ENCODE results near the gene ITIH4. TPM values are rescaled to one million over a fixed set of nuclear protein-coding genes. Genes with fewer than 3 reads are reported as not detected.

Gene ITIH4
- total and polyA plus RNA-seq, 5 donors from 2014 or later: 1.1 to 71.1 (median 2.0) TPM; not detected in 1

DNA sequence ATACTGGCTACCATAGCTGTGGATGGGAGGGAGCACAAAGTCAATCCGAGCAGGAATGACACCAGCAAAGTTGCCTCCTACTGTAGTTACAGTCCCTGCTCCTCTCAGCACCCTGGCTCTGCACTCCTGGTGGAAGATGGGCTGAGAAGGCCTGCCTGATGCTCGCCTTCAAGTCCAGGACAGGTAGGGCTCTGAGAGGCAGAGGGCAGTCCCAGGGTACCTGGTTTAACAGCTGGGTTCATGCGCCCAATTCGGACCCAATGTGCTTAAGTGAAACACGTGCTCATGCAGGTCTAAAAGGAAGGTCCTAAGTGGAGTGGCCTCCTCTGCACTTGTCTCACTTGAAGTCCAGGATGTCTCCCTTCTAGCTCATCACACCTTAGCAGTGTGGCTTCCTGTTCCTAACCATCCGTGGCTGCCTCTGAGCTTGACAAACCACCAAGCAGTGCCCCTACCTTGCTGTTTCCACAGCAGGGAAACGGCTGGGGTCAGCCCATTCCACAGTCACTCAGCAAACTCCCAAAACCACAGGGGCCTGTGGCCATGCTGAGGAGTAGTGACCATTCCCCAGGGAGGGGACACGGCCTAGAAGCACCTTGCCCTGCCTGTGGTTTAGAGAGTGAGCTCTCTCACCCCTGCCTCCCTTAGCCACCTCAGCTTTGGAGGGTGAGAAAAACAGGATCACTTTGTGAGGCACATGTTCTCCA is 8.2 kb upstream of the ITIH4 start:
- peak in 1 of 3 donors; percentile 53 for DNase-seq
- Histone ChIP-seq H3K36me3 (ENCODE audit: control insufficient read depth, insufficient read depth, low read length) (peaks cover 54% of the 10 kb centered on the region), H3K27me3 (ENCODE audit: control insufficient read depth, insufficient read depth, low read length) (no peaks in the 10 kb centered on the region), H3K4me3 (ENCODE audit: low read depth, low read length) (no peak overlapping the region), H3K27ac (ENCODE audit: insufficient read depth, low read length, poor library complexity, severe bottlenecking) (no peak overlapping the region), H3K4me1 (ENCODE audit: control insufficient read depth, insufficient read depth, low read length, poor library complexity, severe bottlenecking) (peaks cover 17% of the 10 kb centered on the region), H3K9me3 (ENCODE audit: control insufficient read depth in 2 of 2, low read length in 2 of 2) (no peaks in the 10 kb centered on the region)
- Mint-ChIP-seq H3K4me3 (no peak overlapping the region), H3K9me3 (no peaks in the 10 kb centered on the region), H3K4me1 (peaks cover 0 to 23% (median 4%) of the 10 kb centered on the region in 4 donors), H3K27me3 (no peaks in the 10 kb centered on the region), H3K36me3 (peaks cover 28% of the 10 kb centered on the region), H3K27ac (peak overlapping the region in 2 of 3 donors; percentile 52 to 79)
- no peak for ATAC-seq (ENCODE audit: low read depth in 2 of 2)

DNA sequence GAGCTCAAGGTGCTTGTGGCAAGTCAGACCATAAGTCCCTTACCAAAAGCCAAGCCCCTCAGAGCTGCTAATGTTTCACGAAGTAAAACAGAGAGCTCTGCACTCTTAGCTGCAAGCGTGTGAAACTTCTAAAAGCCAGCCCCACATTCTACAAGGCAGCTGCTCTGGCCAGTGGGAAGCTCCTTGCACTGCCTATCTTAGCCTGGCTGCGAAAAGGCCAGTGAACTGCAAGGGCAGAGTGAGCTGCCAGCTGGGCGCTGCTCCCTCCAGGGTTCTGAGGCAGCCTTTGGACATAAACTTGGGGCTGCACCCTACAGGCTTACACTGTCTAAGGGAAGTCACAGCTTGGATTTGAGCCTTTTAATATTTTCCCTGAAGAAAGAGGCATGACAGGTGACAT is 6.5 kb upstream of the ITIH4 start:
- Histone ChIP-seq H3K9me3 (ENCODE audit: control insufficient read depth in 2 of 2, low read length in 2 of 2) (no peaks in the 10 kb centered on the region), H3K4me3 (ENCODE audit: low read depth, low read length) (no peak overlapping the region), H3K27me3 (ENCODE audit: control insufficient read depth, insufficient read depth, low read length) (no peaks in the 10 kb centered on the region), H3K36me3 (ENCODE audit: control insufficient read depth, insufficient read depth, low read length) (peaks cover 41% of the 10 kb centered on the region), H3K4me1 (ENCODE audit: control insufficient read depth, insufficient read depth, low read length, poor library complexity, severe bottlenecking) (peaks cover 17% of the 10 kb centered on the region), H3K27ac (ENCODE audit: insufficient read depth, low read length, poor library complexity, severe bottlenecking) (no peak overlapping the region)
- Mint-ChIP-seq H3K9me3 (no peaks in the 10 kb centered on the region), H3K36me3 (peaks cover 30% of the 10 kb centered on the region), H3K27me3 (no peaks in the 10 kb centered on the region), H3K4me3 (no peak overlapping the region), H3K27ac (peak overlapping the region in 1 of 3 donors; percentile 20), H3K4me1 (peaks cover 0 to 23% (median 4%) of the 10 kb centered on the region in 4 donors)
- DNase-seq: no peak
- ATAC-seq (ENCODE audit: low read depth in 2 of 2): no peak

DNA sequence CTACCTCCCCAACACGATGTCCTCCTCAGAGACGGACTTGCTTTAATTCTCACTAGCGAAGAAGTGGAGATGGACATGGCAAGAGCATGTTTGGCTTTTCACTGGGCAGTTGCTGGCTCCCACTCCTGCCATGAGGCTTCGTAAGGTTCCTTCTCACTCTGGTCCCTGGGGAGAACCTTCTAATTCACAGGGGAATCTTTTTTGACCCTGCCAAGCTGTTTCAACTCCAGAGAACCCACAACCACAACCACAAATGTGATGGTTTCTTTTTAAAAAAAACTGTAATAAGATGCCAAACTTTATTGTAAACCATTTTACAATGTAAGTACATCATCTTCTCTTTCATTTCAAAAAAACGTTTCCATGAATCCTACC is 6.0 kb upstream of the ITIH4 start:
- Mint-ChIP-seq H3K9me3 (no peaks in the 10 kb centered on the region), H3K36me3 (peaks cover 25% of the 10 kb centered on the region), H3K4me1 (peaks cover 0 to 23% (median 4%) of the 10 kb centered on the region in 4 donors), H3K4me3 (no peak overlapping the region), H3K27ac (peak overlapping the region in 1 of 3 donors; percentile 20), H3K27me3 (no peaks in the 10 kb centered on the region)
- Histone ChIP-seq H3K27ac (ENCODE audit: insufficient read depth, low read length, poor library complexity, severe bottlenecking) (no peak overlapping the region), H3K4me1 (ENCODE audit: control insufficient read depth, insufficient read depth, low read length, poor library complexity, severe bottlenecking) (peaks cover 17% of the 10 kb centered on the region), H3K36me3 (ENCODE audit: control insufficient read depth, insufficient read depth, low read length) (peaks cover 37% of the 10 kb centered on the region), H3K4me3 (ENCODE audit: low read depth, low read length) (no peak overlapping the region), H3K9me3 (ENCODE audit: control insufficient read depth in 2 of 2, low read length in 2 of 2) (no peaks in the 10 kb centered on the region), H3K27me3 (ENCODE audit: control insufficient read depth, insufficient read depth, low read length) (no peaks in the 10 kb centered on the region)
- ATAC-seq (ENCODE audit: low read depth in 2 of 2) (no peak), DNase-seq (no peak)

DNA sequence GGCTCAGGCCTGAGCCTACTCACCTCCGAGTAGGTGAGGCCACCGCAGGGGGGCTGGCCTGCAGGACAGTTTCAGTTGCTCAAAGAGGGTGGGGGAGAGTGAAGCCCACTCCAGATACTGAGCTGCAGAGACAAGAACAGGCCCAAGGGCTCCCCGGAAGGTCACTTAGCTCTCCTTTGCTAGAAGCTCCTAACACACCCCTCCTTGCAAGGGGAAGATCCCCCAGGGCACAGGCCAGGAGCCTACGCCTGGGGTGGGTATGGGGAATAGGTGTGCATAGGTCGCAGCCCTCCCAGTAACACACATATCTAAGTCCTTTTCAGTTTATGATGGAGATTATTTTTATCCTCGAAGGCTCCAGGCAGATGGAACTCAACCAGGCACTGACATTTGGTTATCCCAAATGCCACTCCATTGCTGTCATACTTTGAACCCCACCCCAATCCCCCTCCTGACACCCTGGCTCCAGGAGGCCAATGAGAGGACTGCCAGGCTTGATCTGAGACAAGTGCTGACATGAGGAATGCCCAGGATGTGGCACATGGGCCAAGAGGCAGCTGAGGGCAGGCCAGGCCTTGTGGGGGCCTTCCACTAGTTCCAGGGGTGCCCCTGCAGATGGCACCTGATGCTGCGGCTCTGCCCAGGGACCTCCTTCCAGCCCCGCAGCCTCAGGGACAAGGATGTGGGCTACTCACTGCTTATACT is 5.4 kb upstream of the ITIH4 start:
- Mint-ChIP-seq H3K4me3 (no peak overlapping the region), H3K9me3 (no peaks in the 10 kb centered on the region), H3K36me3 (peaks cover 21% of the 10 kb centered on the region), H3K4me1 (peaks cover 0 to 23% (median 4%) of the 10 kb centered on the region in 4 donors), H3K27me3 (no peaks in the 10 kb centered on the region), H3K27ac (peak overlapping the region in 1 of 3 donors; percentile 20)
- no peak for DNase-seq
- Histone ChIP-seq H3K4me3 (ENCODE audit: low read depth, low read length) (no peak overlapping the region), H3K27me3 (ENCODE audit: control insufficient read depth, insufficient read depth, low read length) (no peaks in the 10 kb centered on the region), H3K27ac (ENCODE audit: insufficient read depth, low read length, poor library complexity, severe bottlenecking) (no peak overlapping the region), H3K36me3 (ENCODE audit: control insufficient read depth, insufficient read depth, low read length) (peaks cover 31% of the 10 kb centered on the region), H3K9me3 (ENCODE audit: control insufficient read depth in 2 of 2, low read length in 2 of 2) (no peaks in the 10 kb centered on the region), H3K4me1 (ENCODE audit: control insufficient read depth, insufficient read depth, low read length, poor library complexity, severe bottlenecking) (peaks cover 17% of the 10 kb centered on the region)
- no peak for ATAC-seq (ENCODE audit: low read depth in 2 of 2)

DNA sequence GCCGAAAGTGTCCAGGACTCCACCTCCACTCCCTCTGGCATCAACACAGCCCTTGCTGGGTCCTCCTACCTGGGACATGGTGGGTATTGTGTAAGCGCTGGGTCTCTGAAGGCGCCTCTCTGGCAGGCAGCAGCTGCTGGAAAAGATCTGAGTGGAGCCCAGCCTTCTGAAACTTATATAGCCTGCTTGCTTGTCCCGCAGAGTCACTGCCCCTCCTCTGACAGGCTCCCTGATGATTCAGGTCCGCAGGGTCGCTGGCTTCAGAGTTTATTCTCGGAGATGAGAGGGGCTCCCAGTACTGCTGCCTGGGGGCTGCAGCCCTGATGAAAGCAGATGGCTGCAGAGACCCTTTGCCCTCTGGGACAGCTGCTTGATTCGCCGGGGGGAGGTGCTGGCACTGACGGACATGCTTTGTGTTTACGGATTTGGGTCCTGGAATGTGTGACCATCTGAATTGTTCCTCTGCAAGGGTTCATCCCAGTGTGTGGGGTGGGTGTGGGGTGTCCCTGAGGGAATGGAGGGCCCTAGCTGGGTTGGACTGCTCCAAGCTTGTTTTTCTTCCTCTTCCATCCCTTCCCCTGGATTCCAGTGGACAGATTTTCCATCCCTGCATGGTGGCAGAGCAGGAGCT is 4.5 kb upstream of the ITIH4 start, which contains the start of gene MUSTN1:
Gene MUSTN1, minus strand, starts transcription at position 149 of the 631 bp plus-strand sequence. Its CDS starts 71 bp downstream, at position 78.
- Mint-ChIP-seq H3K36me3 (peaks cover 14% of the 10 kb centered on the region), H3K27me3 (no peaks in the 10 kb centered on the region), H3K4me3 (no peak within 1 kb of the TSS), H3K9me3 (no peaks in the 10 kb centered on the region), H3K27ac (no peak within 1 kb of the TSS), H3K4me1 (peaks cover 0 to 23% (median 1%) of the 10 kb centered on the region in 4 donors)
- ATAC-seq (ENCODE audit: low read depth in 2 of 2) (no peak), DNase-seq (no peak)
- no peak within 1 kb of the TSS for H3K27ac ChIP-seq (ENCODE audit: insufficient read depth, low read length, poor library complexity, severe bottlenecking)
- no peak within 1 kb of the TSS for H3K4me3 ChIP-seq (ENCODE audit: low read depth, low read length)
- H3K9me3 ChIP-seq (ENCODE audit: control insufficient read depth in 2 of 2, low read length in 2 of 2): no peaks in the 10 kb centered on the region
- peaks cover 17% of the 10 kb centered on the region for H3K4me1 ChIP-seq (ENCODE audit: control insufficient read depth, insufficient read depth, low read length, poor library complexity, severe bottlenecking)
- H3K27me3 ChIP-seq (ENCODE audit: control insufficient read depth, insufficient read depth, low read length): no peaks in the 10 kb centered on the region
- peaks cover 23% of the 10 kb centered on the region for H3K36me3 ChIP-seq (ENCODE audit: control insufficient read depth, insufficient read depth, low read length)

DNA sequence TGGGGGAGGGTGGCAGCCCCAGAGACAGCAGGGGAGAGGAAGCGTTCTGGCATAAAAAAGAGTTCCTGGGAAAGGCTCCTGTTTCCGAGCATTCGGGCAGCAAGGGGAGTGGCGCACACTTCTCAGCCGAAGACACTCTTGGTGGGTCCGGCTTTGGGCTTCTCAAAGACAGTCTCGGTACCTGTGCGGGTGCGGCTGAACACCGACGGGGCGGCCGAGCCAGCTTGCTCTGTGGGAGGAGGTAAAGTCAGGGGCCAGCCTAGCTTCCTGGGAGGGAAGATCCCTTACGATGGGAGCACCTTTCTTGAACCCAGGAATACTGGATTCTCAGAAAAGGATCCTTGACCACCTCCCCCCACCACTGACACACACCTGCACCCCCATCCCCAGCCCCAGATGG is 2.7 kb upstream of the ITIH4 start:
- no peaks in the 10 kb centered on the region for H3K9me3 Mint-ChIP-seq
- Histone ChIP-seq H3K4me1 (ENCODE audit: control insufficient read depth, insufficient read depth, low read length, poor library complexity, severe bottlenecking) (peaks cover 6% of the 10 kb centered on the region), H3K9me3 (ENCODE audit: control insufficient read depth in 2 of 2, low read length in 2 of 2) (no peaks in the 10 kb centered on the region), H3K27me3 (ENCODE audit: control insufficient read depth, insufficient read depth, low read length) (no peaks in the 10 kb centered on the region), H3K36me3 (ENCODE audit: control insufficient read depth, insufficient read depth, low read length) (peaks cover 17% of the 10 kb centered on the region), H3K4me3 (ENCODE audit: low read depth, low read length) (no peak overlapping the region), H3K27ac (ENCODE audit: insufficient read depth, low read length, poor library complexity, severe bottlenecking) (no peak overlapping the region)
- peaks cover 0 to 10% (median under 1%) of the 10 kb centered on the region in 4 donors for H3K4me1 Mint-ChIP-seq
- DNase-seq: no peak
- no peak for ATAC-seq (ENCODE audit: low read depth in 2 of 2)
- H3K4me3 Mint-ChIP-seq: no peak overlapping the region
- no peak overlapping the region for H3K27ac Mint-ChIP-seq
- no peaks in the 10 kb centered on the region for H3K27me3 Mint-ChIP-seq
- H3K36me3 Mint-ChIP-seq: peaks cover 13% of the 10 kb centered on the region

DNA sequence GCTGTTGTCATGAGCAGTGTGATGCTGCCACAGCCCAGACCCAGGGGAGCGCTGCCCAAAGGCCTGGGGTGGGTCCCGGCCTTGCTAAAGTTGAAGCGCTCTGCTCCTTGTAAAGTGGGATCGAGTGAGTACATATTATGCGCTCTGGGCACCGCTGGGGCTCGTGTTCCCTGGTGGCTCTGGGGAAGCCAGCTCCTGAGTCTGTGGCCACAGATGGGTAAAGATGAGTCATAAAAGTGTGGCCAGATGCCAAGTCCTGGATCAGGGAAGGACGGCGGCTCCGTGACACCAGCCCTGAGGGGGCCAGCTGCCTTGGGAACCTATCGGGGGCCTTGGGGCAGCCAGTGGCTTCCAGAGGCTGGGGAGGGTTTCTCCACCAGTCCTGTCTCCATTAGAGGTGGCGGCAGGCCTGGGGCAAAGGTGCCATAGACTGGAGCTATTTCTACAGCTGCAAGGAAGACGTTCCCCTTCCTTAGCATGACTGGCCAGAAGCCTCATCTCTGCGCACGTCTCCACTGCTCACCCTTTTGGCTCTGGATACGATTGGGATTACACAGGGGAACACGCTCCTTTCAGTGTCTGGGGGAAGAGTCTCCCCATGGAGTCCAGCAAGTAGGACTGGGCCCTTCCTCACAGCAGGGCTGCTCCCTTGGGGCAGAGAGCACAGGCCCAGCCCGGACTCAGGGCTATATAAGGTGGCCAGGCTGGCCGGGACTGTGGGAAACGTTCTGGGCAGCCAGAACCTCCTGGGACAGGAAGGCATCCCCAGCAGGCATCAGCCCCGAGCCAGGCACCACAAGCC is 1.2 kb upstream of the ITIH4 start:
- peaks cover 12% of the 10 kb centered on the region for H3K36me3 Mint-ChIP-seq
- H3K9me3 Mint-ChIP-seq: no peaks in the 10 kb centered on the region
- H3K27me3 Mint-ChIP-seq: no peaks in the 10 kb centered on the region
- no peaks in the 10 kb centered on the region for H3K4me1 Mint-ChIP-seq
- no peak overlapping the region for H3K4me3 ChIP-seq (ENCODE audit: low read depth, low read length)
- H3K27me3 ChIP-seq (ENCODE audit: control insufficient read depth, insufficient read depth, low read length): no peaks in the 10 kb centered on the region
- H3K4me3 Mint-ChIP-seq: no peak overlapping the region
- no peaks in the 10 kb centered on the region for H3K4me1 ChIP-seq (ENCODE audit: control insufficient read depth, insufficient read depth, low read length, poor library complexity, severe bottlenecking)
- DNase-seq: no peak
- no peak overlapping the region for H3K27ac ChIP-seq (ENCODE audit: insufficient read depth, low read length, poor library complexity, severe bottlenecking)
- H3K9me3 ChIP-seq (ENCODE audit: control insufficient read depth in 2 of 2, low read length in 2 of 2): no peaks in the 10 kb centered on the region
- H3K27ac Mint-ChIP-seq: no peak overlapping the region
- ATAC-seq (ENCODE audit: low read depth in 2 of 2): no peak
- H3K36me3 ChIP-seq (ENCODE audit: control insufficient read depth, insufficient read depth, low read length): peaks cover 11% of the 10 kb centered on the region
